NOMO-1 (cell line): ENCODE results near the gene ZNF383.
"Not testable (repeated sequence)": the region's sequence is repeated elsewhere in the genome, so short reads cannot be mapped to it uniquely, and the experiment has no call there.

Source experiments
- DNase-seq, 2 experiments: peaks; one replicate each; lab custom pipeline; 2025; ENCODE audit not compliant: unreplicated experiment in 2 of 2; lab: John Stamatoyannopoulos, UW

ZNF383 gene

GRCh38 chr19:37292998-37293939 is 75.3 kb downstream of the ZNF383 start:
- DNase-seq, result not testable (repeated sequence)

GRCh38 chr19:37294246-37294645 is 76.2 kb downstream of the ZNF383 start:
- not testable (repeated sequence) for DNase-seq
